Measurements from ENCODE around the gene C1QTNF6.

DNA sequence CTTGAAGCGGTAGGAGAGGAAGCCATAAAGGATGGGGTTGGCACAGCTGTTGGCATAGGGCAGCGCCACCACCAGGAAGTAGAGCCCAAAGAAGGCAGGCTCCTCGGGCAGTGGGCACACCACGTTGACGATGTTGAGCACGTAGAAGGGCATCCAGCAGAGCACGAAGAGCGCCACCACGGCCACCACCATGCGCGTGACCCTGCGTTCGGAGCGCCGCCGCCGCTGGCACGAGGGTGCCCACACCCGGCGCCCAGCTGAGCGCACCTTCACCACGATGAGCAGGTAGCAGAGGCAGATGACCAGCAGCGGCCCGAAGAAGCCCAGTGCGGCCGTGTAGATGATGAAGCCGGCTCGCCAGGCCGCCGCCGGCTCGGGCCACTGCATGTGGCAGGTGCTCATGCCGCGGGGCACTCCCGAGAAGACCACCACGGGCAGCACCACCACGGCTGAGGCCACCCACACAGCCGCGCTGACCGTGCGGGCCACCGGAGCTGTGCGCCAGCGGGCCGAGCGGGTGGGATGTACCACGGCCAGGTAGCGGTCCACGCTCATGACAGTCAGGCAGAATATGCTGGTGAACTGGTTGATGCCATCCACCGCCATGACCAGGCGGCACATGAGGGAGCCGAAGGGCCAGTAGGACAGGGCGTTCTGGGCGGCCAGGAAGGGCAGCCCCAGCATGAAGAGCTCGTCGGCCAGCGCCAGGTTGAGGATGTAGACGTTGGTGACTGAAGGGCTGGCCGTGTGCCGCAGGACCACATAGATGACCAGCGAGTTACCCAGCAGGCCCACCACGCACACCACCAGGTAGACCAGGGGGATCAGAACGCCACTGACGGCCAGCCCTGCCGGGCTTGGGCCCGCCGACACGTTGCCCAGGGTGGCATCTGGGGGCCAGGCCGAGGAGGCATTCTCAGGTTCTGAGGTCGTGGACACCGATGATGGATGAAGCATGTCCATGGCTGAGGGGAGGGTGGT lies 19.1 kb upstream of the C1QTNF6 start:
- TF ChIP-seq, protein P1, sequence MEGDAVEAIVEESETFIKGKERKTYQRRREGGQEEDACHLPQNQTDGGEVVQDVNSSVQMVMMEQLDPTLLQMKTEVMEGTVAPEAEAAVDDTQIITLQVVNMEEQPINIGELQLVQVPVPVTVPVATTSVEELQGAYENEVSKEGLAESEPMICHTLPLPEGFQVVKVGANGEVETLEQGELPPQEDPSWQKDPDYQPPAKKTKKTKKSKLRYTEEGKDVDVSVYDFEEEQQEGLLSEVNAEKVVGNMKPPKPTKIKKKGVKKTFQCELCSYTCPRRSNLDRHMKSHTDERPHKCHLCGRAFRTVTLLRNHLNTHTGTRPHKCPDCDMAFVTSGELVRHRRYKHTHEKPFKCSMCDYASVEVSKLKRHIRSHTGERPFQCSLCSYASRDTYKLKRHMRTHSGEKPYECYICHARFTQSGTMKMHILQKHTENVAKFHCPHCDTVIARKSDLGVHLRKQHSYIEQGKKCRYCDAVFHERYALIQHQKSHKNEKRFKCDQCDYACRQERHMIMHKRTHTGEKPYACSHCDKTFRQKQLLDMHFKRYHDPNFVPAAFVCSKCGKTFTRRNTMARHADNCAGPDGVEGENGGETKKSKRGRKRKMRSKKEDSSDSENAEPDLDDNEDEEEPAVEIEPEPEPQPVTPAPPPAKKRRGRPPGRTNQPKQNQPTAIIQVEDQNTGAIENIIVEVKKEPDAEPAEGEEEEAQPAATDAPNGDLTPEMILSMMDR (IDR thresholded peaks at IDR 0.05 in 2 of 3, conservative IDR thresholded peaks at IDR 0.05 in 1 of 3; ENCODE audit: borderline replicate concordance in 1 of 3, insufficient read depth in 1 of 3, low read depth in 2 of 3, low read length in 2 of 3): no peak
- TF ChIP-seq EZH2 (IDR thresholded peaks at IDR 0.05): no peak
- TF ChIP-seq, protein P2, sequence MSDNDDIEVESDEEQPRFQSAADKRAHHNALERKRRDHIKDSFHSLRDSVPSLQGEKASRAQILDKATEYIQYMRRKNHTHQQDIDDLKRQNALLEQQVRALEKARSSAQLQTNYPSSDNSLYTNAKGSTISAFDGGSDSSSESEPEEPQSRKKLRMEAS (IDR thresholded peaks at IDR 0.05): no peak
- no peak for TF ChIP-seq POLR2A (IDR thresholded peaks at IDR 0.05; ENCODE audit: borderline replicate concordance, extremely low read depth, insufficient read depth, insufficient read length)
- no peak for TF ChIP-seq FOSL1 (IDR thresholded peaks at IDR 0.05; ENCODE audit: low read depth)
- TF ChIP-seq CBX3 (IDR thresholded peaks at IDR 0.05; ENCODE audit: low read depth): no peak
- no peak for TF ChIP-seq ZBTB33 (IDR thresholded peaks at IDR 0.05; ENCODE audit: extremely low read depth, insufficient replicate concordance, low read length)
- no peak for TF ChIP-seq REST (IDR thresholded peaks at IDR 0.05; ENCODE audit: low read depth)
- TF ChIP-seq, protein P3, sequence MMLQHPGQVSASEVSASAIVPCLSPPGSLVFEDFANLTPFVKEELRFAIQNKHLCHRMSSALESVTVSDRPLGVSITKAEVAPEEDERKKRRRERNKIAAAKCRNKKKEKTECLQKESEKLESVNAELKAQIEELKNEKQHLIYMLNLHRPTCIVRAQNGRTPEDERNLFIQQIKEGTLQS (IDR thresholded peaks at IDR 0.05): no peak
- no peak for TF ChIP-seq YY1 (IDR thresholded peaks at IDR 0.05; ENCODE audit: extremely low read depth, insufficient replicate concordance, low read depth, low read length)
- TF ChIP-seq ZFX (IDR thresholded peaks at IDR 0.05): no peak
- no peak for TF ChIP-seq CEBPB (IDR thresholded peaks at IDR 0.05; ENCODE audit: low read depth)
- TF ChIP-seq SIN3A (IDR thresholded peaks at IDR 0.05; ENCODE audit: low read depth): no peak
- TF ChIP-seq JUND (IDR thresholded peaks at IDR 0.05): no peak

Data from HCT116 (cell line).